ENCODE measurements around the gene SCAF1. TPM values are rescaled to one million over a fixed set of nuclear protein-coding genes. Genes with fewer than 3 reads are reported as not detected.

The SCAF1 gene
- polyA plus RNA-seq, 1 donor from 2014 or later, result 11.9 TPM

DNA sequence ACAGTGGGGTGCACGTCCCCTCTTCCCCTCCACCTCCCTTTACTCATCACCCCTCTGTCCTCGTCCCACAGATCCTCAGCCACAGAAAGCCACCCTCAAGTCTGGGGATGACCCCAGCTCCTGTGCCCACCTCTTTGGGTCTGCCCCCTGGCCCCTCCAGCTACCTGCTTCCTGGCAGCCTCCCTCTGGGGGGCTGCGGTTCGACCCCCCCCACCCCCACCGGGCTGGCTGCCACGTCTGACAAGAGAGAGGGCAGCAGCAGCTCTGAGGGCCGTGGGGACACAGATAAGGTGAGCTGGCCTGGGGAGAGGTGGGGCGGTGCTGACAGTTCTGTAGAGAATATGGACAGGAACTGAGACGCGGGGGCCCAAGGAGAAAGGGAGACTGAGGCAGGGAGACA lies 12.6 kb downstream of the SCAF1 start:
- Histone ChIP-seq H3K4me2 (ENCODE audit: low read length) (no peak overlapping the region), H4K20me1 (ENCODE audit: insufficient read depth) (no peaks in the 10 kb centered on the region), H2AFZ (ENCODE audit: low read depth, low read length) (no peak overlapping the region), H3K79me2 (replicated peaks; ENCODE audit: insufficient read depth, low read length) (no peaks in the 10 kb centered on the region), H3K9ac (ENCODE audit: low read length) (no peak overlapping the region), H3K4me3 (ENCODE audit: low read length) (no peak overlapping the region), H3F3A (ENCODE audit: insufficient read depth, low read length, poor library complexity, severe bottlenecking) (no peaks in the 10 kb centered on the region), H3K27ac (ENCODE audit: low read length) (no peak overlapping the region), H3K27me3 (ENCODE audit: insufficient read depth, low read depth, low read length) (no peaks in the 10 kb centered on the region), H3K36me3 (ENCODE audit: insufficient read depth, low read length) (no peaks in the 10 kb centered on the region), H3K9me3 (ENCODE audit: low read length) (no peaks in the 10 kb centered on the region), H3K9me2 (ENCODE audit: insufficient read depth, low read length) (no peaks in the 10 kb centered on the region)
- no peak for TF ChIP-seq SMC3 (conservative IDR thresholded peaks at IDR 0.05; ENCODE audit: poor library complexity)
- TF ChIP-seq POLR2AphosphoS5 (IDR thresholded peaks at IDR 0.05), result no peak
- no peak for TF ChIP-seq MXI1 (conservative IDR thresholded peaks at IDR 0.05; ENCODE audit: poor library complexity, severe bottlenecking)

DNA sequence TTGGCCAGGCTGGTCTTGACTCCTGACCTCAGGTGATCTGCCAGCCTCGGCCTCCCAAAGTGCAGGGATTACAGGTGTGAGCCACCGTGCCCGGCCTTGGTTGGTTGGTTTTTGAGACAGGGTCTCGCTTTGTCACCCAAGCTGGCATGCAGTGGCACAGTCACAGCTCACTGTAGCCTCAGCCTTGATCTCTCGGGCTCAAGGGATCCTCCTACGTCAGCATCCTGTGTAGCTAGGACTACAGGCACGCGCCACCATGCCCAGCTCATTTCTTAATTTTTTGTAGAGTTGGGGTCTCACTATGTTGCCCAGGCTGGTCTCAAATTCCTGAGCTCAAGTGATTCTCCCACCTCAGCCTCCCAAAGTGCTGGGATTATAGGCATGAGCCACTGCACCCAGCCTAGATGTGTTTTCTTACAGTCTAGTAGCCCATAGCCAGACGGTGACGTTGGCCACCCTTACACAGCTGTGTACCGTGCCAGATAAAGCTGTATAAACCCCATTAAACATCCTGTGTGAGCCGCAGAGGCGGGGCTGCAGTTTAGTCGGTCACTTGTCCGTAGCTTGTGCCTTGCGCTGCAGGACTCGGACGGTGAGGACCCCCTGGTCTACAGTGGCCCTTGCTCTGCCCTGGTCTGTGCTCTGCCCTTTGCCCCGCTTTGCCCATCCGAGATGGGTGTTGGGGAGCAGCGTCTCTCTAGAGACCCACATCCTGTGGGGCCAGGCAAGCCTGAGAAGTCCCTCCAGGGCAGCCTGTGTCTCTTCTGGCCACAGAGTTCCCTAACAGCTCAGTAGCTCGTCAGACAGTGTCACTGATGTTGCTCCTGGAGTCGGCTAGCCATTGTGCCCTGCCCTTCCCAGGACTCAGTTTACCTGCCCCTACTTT lies 13.8 kb downstream of the SCAF1 start:
- no peaks in the 10 kb centered on the region for H3F3A ChIP-seq (ENCODE audit: insufficient read depth, low read length, poor library complexity, severe bottlenecking)
- H3K9ac ChIP-seq (ENCODE audit: low read length), result no peak overlapping the region
- H3K9me2 ChIP-seq (ENCODE audit: insufficient read depth, low read length), result no peaks in the 10 kb centered on the region
- H3K9me3 ChIP-seq (ENCODE audit: low read length), result no peaks in the 10 kb centered on the region
- no peak overlapping the region for H3K4me2 ChIP-seq (ENCODE audit: low read length)
- TF ChIP-seq TAF1 (IDR thresholded peaks at IDR 0.05; ENCODE audit: low read depth), result no peak
- TF ChIP-seq MXI1 (conservative IDR thresholded peaks at IDR 0.05; ENCODE audit: poor library complexity, severe bottlenecking), result no peak
- no peak for TF ChIP-seq EP300 (conservative IDR thresholded peaks at IDR 0.05; ENCODE audit: poor library complexity, severe bottlenecking)
- TF ChIP-seq RAD21 (conservative IDR thresholded peaks at IDR 0.05), result no peak
- TF ChIP-seq, protein P1, sequence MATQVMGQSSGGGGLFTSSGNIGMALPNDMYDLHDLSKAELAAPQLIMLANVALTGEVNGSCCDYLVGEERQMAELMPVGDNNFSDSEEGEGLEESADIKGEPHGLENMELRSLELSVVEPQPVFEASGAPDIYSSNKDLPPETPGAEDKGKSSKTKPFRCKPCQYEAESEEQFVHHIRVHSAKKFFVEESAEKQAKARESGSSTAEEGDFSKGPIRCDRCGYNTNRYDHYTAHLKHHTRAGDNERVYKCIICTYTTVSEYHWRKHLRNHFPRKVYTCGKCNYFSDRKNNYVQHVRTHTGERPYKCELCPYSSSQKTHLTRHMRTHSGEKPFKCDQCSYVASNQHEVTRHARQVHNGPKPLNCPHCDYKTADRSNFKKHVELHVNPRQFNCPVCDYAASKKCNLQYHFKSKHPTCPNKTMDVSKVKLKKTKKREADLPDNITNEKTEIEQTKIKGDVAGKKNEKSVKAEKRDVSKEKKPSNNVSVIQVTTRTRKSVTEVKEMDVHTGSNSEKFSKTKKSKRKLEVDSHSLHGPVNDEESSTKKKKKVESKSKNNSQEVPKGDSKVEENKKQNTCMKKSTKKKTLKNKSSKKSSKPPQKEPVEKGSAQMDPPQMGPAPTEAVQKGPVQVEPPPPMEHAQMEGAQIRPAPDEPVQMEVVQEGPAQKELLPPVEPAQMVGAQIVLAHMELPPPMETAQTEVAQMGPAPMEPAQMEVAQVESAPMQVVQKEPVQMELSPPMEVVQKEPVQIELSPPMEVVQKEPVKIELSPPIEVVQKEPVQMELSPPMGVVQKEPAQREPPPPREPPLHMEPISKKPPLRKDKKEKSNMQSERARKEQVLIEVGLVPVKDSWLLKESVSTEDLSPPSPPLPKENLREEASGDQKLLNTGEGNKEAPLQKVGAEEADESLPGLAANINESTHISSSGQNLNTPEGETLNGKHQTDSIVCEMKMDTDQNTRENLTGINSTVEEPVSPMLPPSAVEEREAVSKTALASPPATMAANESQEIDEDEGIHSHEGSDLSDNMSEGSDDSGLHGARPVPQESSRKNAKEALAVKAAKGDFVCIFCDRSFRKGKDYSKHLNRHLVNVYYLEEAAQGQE (IDR thresholded peaks at IDR 0.05; ENCODE audit: borderline replicate concordance), result no peak
- no peak for TF ChIP-seq SMC3 (conservative IDR thresholded peaks at IDR 0.05; ENCODE audit: poor library complexity)
- TF ChIP-seq EZH2 (IDR thresholded peaks at IDR 0.05; ENCODE audit: borderline replicate concordance, insufficient read depth, low read length, poor library complexity, severe bottlenecking), result no peak
- no peak for TF ChIP-seq POLR2AphosphoS5 (IDR thresholded peaks at IDR 0.05)
- TF ChIP-seq, protein P2, sequence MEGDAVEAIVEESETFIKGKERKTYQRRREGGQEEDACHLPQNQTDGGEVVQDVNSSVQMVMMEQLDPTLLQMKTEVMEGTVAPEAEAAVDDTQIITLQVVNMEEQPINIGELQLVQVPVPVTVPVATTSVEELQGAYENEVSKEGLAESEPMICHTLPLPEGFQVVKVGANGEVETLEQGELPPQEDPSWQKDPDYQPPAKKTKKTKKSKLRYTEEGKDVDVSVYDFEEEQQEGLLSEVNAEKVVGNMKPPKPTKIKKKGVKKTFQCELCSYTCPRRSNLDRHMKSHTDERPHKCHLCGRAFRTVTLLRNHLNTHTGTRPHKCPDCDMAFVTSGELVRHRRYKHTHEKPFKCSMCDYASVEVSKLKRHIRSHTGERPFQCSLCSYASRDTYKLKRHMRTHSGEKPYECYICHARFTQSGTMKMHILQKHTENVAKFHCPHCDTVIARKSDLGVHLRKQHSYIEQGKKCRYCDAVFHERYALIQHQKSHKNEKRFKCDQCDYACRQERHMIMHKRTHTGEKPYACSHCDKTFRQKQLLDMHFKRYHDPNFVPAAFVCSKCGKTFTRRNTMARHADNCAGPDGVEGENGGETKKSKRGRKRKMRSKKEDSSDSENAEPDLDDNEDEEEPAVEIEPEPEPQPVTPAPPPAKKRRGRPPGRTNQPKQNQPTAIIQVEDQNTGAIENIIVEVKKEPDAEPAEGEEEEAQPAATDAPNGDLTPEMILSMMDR (IDR thresholded peaks at IDR 0.05; ENCODE audit: poor library complexity, severe bottlenecking), result no peak
- no peak overlapping the region for H3K27ac ChIP-seq (ENCODE audit: low read length)
- H2AFZ ChIP-seq (ENCODE audit: low read depth, low read length), result no peak overlapping the region
- no peaks in the 10 kb centered on the region for H3K27me3 ChIP-seq (ENCODE audit: insufficient read depth, low read depth, low read length)
- no peaks in the 10 kb centered on the region for H3K79me2 ChIP-seq (replicated peaks; ENCODE audit: insufficient read depth, low read length)
- no peaks in the 10 kb centered on the region for H3K36me3 ChIP-seq (ENCODE audit: insufficient read depth, low read length)
- no peaks in the 10 kb centered on the region for H4K20me1 ChIP-seq (ENCODE audit: insufficient read depth)
- H3K4me3 ChIP-seq (ENCODE audit: low read length), result no peak overlapping the region
